ENCODE results near the gene CERS6. TPM values are rescaled to one million over a fixed set of nuclear protein-coding genes. Genes with fewer than 3 reads are reported as not detected.

Gene CERS6
- total and polyA plus RNA-seq, 11 donors: 22.1 to 78.0 (median 62.2) TPM

DNA sequence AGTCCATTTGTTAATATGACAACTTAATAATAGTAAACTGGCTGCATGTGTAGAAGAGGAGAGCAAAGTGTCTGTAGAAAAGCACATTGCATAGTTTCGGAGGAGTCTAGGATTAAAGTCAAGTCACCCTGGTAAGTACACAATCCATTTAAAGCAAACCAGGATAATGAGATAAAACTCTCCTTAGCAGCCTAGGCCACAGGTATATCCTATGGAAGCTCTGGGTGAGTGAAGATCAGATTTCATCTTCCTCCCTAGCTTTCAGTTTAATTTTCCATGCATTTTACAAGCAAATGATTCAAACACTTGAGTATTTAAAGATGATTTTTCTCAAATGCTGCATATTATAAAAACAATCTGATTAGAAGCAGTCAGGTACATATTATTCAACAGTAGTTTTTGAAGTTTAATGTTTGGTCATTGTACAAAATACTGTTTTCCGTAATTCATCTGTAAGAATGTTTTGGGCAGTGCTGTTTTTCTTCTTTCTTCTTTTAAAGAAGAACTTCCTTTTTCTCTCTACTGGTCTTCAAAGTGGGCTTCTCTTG lies 10.2 kb downstream of the CERS6 start:
- H3K4me3 ChIP-seq: peak overlapping the region in 5 of 12 donors; percentile 0 to 21 (median 6)

DNA sequence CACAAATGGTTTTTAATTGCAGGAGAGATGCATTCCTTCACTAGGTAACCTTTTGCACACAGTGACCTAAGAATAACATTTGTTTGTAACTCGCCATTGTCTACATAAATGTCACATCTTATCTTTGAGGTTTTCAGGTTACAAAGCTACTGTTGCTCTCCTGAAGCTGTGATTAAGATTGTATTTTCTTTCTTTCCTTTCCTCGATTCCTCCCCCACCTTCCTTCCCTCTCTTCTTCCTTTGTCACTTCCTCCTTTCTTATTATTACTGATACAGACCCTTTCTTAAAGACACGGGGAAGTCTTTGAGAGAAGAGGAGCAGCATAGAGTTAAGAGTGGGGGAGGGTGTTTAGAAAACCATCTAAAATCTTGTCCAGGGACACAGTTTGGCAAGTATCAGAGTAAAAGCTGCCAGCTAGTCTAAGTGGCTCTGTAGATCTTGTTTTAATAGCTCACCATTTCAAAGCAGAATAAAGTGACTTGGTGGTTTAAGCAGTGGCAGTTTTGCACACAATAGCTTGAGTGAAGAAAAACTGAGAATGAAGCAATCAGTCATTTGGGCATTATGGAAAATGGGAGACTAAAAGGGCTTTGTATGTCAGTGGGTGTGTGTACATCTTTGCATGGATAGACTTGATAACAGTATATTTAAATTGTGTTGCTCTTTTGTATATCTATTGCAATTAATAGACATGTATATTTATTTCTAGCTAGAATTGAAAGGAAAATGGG lies 10.9 kb downstream of the CERS6 start:
- Histone ChIP-seq H3K36me3 (no peaks in the 10 kb centered on the region), H3K9me3 (no peaks in the 10 kb centered on the region), H3K4me3 (peak overlapping the region in 4 of 12 donors; percentile 0 to 21 (median 5)), H3K27ac (peak overlapping the region; percentile 12 to 66 (median 53)), H3K27me3 (no peaks in the 10 kb centered on the region), H3K4me1 (peaks cover 0 to 62% (median 27%) of the 10 kb centered on the region in 12 donors)
- 4 to 14% (median 9%) methylated on average over 3 of the region's 3 CpGs for WGBS, 4 donors
- intact Hi-C loops (cut with DNase I): loop anchor here in 2 of 10 donors (5.0 to 10.0 kb wide), 2 partner anchors 50 to 58 kb away; no protein-coding TSS in a partner anchor
- ATAC-seq (peak; percentile 70 to 89 (median 74)), DNase-seq (no peak)
- TF ChIP-seq, protein P1, sequence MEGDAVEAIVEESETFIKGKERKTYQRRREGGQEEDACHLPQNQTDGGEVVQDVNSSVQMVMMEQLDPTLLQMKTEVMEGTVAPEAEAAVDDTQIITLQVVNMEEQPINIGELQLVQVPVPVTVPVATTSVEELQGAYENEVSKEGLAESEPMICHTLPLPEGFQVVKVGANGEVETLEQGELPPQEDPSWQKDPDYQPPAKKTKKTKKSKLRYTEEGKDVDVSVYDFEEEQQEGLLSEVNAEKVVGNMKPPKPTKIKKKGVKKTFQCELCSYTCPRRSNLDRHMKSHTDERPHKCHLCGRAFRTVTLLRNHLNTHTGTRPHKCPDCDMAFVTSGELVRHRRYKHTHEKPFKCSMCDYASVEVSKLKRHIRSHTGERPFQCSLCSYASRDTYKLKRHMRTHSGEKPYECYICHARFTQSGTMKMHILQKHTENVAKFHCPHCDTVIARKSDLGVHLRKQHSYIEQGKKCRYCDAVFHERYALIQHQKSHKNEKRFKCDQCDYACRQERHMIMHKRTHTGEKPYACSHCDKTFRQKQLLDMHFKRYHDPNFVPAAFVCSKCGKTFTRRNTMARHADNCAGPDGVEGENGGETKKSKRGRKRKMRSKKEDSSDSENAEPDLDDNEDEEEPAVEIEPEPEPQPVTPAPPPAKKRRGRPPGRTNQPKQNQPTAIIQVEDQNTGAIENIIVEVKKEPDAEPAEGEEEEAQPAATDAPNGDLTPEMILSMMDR (IDR thresholded peaks at IDR 0.05): no peak
- TF ChIP-seq POLR2A (IDR thresholded peaks at IDR 0.05): no peak

More for the DNA sequence above, 10.2 kb downstream of the CERS6 start:
- Histone ChIP-seq H3K27ac (peak overlapping the region; percentile 19 to 66 (median 53)), H3K9me3 (no peaks in the 10 kb centered on the region), H3K36me3 (no peaks in the 10 kb centered on the region), H3K4me1 (peaks cover 0 to 60% (median 27%) of the 10 kb centered on the region in 12 donors), H3K27me3 (no peaks in the 10 kb centered on the region)
- intact Hi-C loops (cut with DNase I): loop anchor here in 2 of 10 donors (5.0 to 10.0 kb wide), 2 partner anchors 51 to 59 kb away; no protein-coding TSS in a partner anchor
- 40 to 52% (median 43%) methylated on average over 2 of the region's 2 CpGs for WGBS, 4 donors
- TF ChIP-seq, protein P1 (IDR thresholded peaks at IDR 0.05): no peak
- TF ChIP-seq POLR2A (IDR thresholded peaks at IDR 0.05): no peak
- DNase-seq: no peak
- peak in 1 of 4 donors; percentile 7 for ATAC-seq

DNA sequence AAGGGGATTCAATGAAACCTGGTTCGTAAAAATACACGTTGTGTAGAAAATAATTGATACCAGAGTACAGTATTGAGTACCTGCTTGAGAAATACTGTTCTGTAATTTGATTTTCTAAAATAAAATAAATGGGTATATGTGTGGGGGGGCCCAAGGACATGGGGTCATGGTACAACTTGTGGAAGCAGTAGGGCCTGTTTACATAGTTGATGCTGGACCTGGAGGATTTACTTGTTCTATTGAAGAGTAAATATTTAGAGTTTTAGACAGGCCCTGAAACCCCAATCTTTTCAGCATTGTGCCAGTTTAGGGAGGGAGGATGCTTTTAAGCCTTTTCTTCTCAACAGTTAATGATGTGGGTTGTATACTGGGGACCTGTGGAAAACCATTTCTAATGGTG lies 11.7 kb downstream of the CERS6 start:
- ATAC-seq (no peak), DNase-seq (no peak)
- WGBS, 4 donors: 80 to 90% (median 83%) methylated on average over 2 of the region's 2 CpGs
- intact Hi-C loops (cut with DNase I): loop anchor here in 2 of 10 donors (5.0 to 10.0 kb wide), 2 partner anchors 50 to 57 kb away; no protein-coding TSS in a partner anchor
- H3K36me3 ChIP-seq: no peaks in the 10 kb centered on the region
- peak overlapping the region in 7 of 12 donors; percentile 5 to 66 (median 55) for H3K27ac ChIP-seq
- H3K4me1 ChIP-seq: peaks cover 0 to 67% (median 27%) of the 10 kb centered on the region in 12 donors
- TF ChIP-seq POLR2A (IDR thresholded peaks at IDR 0.05): no peak
- TF ChIP-seq, protein P1 (IDR thresholded peaks at IDR 0.05): no peak
- no peak overlapping the region for H3K4me3 ChIP-seq
- H3K9me3 ChIP-seq: no peaks in the 10 kb centered on the region
- no peaks in the 10 kb centered on the region for H3K27me3 ChIP-seq

DNA sequence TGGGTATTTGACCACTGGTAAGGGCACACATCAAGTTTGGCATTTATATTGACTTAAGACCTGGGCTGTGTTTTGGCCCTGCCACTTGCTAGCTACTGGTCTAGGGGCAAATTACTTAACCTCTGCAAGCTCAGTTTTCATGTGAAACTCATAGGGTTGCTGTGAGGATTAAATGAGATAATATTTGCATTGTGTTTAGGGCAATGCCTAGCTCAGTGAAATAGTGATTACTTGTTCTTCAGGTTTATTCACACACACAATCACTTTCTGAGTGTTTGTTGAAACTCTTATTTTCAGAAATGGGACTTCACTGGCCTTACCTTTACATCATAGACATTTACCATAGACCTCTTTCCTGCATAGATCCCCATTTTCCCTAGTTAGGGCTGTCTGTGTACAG lies 12.3 kb downstream of the CERS6 start:
- TF ChIP-seq, protein P1 (IDR thresholded peaks at IDR 0.05): no peak
- TF ChIP-seq POLR2A (IDR thresholded peaks at IDR 0.05): no peak
- H3K27ac ChIP-seq: peak overlapping the region in 2 of 12 donors; percentile 36 to 55
- H3K9me3 ChIP-seq: no peaks in the 10 kb centered on the region
- peaks cover 0 to 67% (median 27%) of the 10 kb centered on the region in 12 donors for H3K4me1 ChIP-seq
- no peaks in the 10 kb centered on the region for H3K36me3 ChIP-seq
- intact Hi-C loops (cut with DNase I): loop anchor here in 2 of 10 donors (5.0 to 10.0 kb wide), 2 partner anchors 49 to 56 kb away; no protein-coding TSS in a partner anchor
- no peak overlapping the region for H3K4me3 ChIP-seq
- no peaks in the 10 kb centered on the region for H3K27me3 ChIP-seq
- DNase-seq: no peak
- no peak for ATAC-seq
